ENCODE data around the gene PRKCB. TPM values are rescaled to one million over a fixed set of nuclear protein-coding genes. Genes with fewer than 3 reads are reported as not detected.

The PRKCB gene
- total and polyA plus RNA-seq, 2 donors (not counting 1 experiment from before 2014, with no cell fraction given): 0.01 TPM; not detected in 1

DNA sequence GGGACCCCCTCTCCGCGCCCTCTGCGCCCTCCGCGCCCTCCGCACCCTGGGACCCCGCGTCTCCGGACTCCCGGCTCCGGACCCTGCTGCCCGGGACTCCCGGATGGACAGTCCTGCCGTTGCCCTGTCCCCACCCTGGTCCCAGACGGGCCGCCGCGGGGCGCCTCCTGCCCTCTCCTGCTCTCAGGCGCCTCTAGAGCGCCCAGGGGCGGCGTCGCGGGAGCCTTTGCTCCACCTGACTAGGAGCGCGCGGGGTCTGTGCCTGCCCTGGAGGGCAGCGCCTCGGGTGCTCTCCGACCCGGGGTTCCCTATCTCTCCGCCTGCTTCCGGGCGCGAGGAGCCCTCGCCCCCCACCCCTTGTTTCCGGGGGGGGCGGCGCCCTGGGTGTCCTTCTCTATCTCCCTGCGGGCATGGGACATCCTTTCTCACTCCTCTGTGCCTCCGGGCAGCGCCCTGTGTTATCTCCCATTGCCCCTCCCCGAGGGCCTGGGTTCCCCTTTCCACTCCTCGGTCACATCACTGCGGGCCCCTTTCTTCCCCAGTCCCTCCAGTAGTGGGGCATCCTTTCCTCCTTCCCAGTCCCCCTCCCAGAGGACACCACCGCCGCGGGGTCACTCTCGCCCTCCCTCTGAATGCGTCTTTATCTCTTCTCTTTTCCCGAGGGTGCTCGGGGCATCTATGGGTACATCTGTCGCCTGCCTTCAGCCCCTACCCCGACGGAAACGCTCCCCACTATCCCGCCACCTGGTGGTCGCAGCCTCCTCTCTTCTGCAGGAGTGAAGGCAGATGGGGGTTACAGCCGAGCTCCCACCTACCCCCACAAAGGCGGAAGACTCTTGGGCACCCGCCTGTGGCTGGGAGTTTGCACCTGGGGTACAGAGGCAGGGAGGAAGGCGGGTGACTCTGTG, 875 bp downstream of the PRKCB start:
- no peaks in the 10 kb centered on the region for H3K9me3 ChIP-seq (ENCODE audit: control insufficient read depth, insufficient read depth, low read depth, low read length)
- no peaks in the 10 kb centered on the region for H4K20me1 ChIP-seq (ENCODE audit: control insufficient read depth, extremely low read depth, insufficient read depth, low read length)
- no peak for DNase-seq (ENCODE audit: low read depth in 2 of 2)
- H3K27me3 ChIP-seq (ENCODE audit: control insufficient read depth, insufficient read depth, low read length): peaks cover 12% of the 10 kb centered on the region
- no peak overlapping the region for H2AFZ ChIP-seq (ENCODE audit: low read length)
- no peak overlapping the region for H3K4me3 ChIP-seq (replicated peaks in 1 of 4; ENCODE audit: control extremely low read depth in 1 of 4, insufficient read depth in 1 of 4, low read depth in 3 of 4, low read length in 4 of 4)
- no peak overlapping the region for H3K4me2 ChIP-seq (ENCODE audit: extremely low read depth, insufficient read depth, low read length)
- no peaks in the 10 kb centered on the region for H3K36me3 ChIP-seq (ENCODE audit: control insufficient read depth, insufficient read depth, low read length)
- TF ChIP-seq, protein P1, sequence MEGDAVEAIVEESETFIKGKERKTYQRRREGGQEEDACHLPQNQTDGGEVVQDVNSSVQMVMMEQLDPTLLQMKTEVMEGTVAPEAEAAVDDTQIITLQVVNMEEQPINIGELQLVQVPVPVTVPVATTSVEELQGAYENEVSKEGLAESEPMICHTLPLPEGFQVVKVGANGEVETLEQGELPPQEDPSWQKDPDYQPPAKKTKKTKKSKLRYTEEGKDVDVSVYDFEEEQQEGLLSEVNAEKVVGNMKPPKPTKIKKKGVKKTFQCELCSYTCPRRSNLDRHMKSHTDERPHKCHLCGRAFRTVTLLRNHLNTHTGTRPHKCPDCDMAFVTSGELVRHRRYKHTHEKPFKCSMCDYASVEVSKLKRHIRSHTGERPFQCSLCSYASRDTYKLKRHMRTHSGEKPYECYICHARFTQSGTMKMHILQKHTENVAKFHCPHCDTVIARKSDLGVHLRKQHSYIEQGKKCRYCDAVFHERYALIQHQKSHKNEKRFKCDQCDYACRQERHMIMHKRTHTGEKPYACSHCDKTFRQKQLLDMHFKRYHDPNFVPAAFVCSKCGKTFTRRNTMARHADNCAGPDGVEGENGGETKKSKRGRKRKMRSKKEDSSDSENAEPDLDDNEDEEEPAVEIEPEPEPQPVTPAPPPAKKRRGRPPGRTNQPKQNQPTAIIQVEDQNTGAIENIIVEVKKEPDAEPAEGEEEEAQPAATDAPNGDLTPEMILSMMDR (conservative IDR thresholded peaks at IDR 0.05 in 1 of 2, IDR thresholded peaks at IDR 0.05 in 1 of 2; ENCODE audit: low read depth in 1 of 2, low read length in 2 of 2): no peak
- TF ChIP-seq EZH2 (IDR thresholded peaks at IDR 0.05; ENCODE audit: low read length, missing control alignments): peak; percentile 32
- H3K79me2 ChIP-seq (ENCODE audit: control insufficient read depth, insufficient read depth, low read length): no peaks in the 10 kb centered on the region
- H3K9ac ChIP-seq (ENCODE audit: insufficient read depth, low read length): no peak overlapping the region
- H3K4me1 ChIP-seq (ENCODE audit: control insufficient read depth, extremely low read depth, insufficient read depth, low read length): no peaks in the 10 kb centered on the region
- no peak overlapping the region for H3K27ac ChIP-seq (ENCODE audit: insufficient read depth, low read length)

DNA sequence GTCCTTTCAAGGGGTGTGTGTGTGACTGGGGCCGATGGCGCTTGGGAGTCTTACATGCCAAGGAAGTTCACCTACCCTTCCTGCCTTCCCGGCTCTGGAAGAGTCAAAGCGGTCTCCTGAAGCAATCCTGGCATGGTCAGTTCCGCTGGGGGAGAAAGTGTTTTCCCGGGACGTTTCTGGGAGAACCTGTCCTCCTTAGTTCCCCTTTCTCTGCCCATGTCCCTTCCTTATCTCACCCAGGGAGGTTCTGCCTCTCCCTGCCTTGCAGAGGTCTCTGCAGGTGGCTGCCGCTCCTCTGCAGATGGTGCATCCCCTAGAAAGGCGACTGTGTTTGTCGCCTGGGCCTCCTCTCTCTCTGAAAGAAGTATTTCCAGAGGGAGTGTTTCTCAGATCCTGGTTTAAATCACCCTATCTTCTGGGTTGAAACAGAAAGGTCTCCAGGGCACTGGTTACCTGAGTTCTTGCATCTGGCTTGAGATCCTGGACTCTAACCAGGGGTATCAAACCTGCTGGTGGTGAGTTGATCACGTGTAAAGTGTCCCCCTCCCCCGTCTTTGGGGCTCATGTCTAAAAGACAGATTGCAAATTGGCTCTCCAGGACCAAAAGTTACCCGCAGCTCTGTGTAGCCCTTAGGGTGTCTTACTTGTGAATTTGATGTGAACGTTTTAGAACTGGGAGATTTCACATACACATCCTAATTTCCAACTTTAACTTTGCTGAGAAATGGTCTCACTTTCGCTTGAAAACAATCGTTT, 1.9 kb downstream of the PRKCB start:
- no peak for DNase-seq (ENCODE audit: low read depth in 2 of 2)
- H3K4me2 ChIP-seq (ENCODE audit: extremely low read depth, insufficient read depth, low read length): no peak overlapping the region

More for the DNA sequence above, 1.9 kb downstream of the PRKCB start:
- no peak overlapping the region for H3K27ac ChIP-seq (ENCODE audit: insufficient read depth, low read length)
- H3K36me3 ChIP-seq (ENCODE audit: control insufficient read depth, insufficient read depth, low read length): no peaks in the 10 kb centered on the region
- no peak overlapping the region for H3K9ac ChIP-seq (ENCODE audit: insufficient read depth, low read length)
- H4K20me1 ChIP-seq (ENCODE audit: control insufficient read depth, extremely low read depth, insufficient read depth, low read length): no peaks in the 10 kb centered on the region
- H3K4me3 ChIP-seq (replicated peaks in 1 of 4; ENCODE audit: control extremely low read depth in 1 of 4, insufficient read depth in 1 of 4, low read depth in 3 of 4, low read length in 4 of 4): no peak overlapping the region
- no peaks in the 10 kb centered on the region for H3K79me2 ChIP-seq (ENCODE audit: control insufficient read depth, insufficient read depth, low read length)
- H3K27me3 ChIP-seq (ENCODE audit: control insufficient read depth, insufficient read depth, low read length): peaks cover 12% of the 10 kb centered on the region
- no peak overlapping the region for H2AFZ ChIP-seq (ENCODE audit: low read length)
- TF ChIP-seq EZH2 (IDR thresholded peaks at IDR 0.05; ENCODE audit: low read length, missing control alignments): no peak
- TF ChIP-seq, protein P1 (conservative IDR thresholded peaks at IDR 0.05 in 1 of 2, IDR thresholded peaks at IDR 0.05 in 1 of 2; ENCODE audit: low read depth in 1 of 2, low read length in 2 of 2): no peak
- no peaks in the 10 kb centered on the region for H3K4me1 ChIP-seq (ENCODE audit: control insufficient read depth, extremely low read depth, insufficient read depth, low read length)
- no peaks in the 10 kb centered on the region for H3K9me3 ChIP-seq (ENCODE audit: control insufficient read depth, insufficient read depth, low read depth, low read length)
